NCI-H187 treated with DMSO at 0.1 percent for 48 hours (cell line): ENCODE results near the gene MYPN.
"Not testable (repeated sequence)": the region's sequence is repeated elsewhere in the genome, so short reads cannot be mapped to it uniquely, and the experiment has no call there.

ENCODE experiments used
- DNase-seq: peaks from one replicate; lab custom pipeline; 2025; lab: John Stamatoyannopoulos, UW

Gene MYPN

GRCh38 chr10:68109331-68109730, at the start of gene MYPN:
Gene MYPN, plus strand, starts transcription at chr10:68109488. Its CDS starts 11,951 bp downstream, at chr10:68121439.
- no peak for DNase-seq

GRCh38 chr10:68067029-68067428, 42.3 kb upstream of the MYPN start:
- no peak for DNase-seq

GRCh38 chr10:68067508-68067907, 41.8 kb upstream of the MYPN start:
- no peak for DNase-seq

GRCh38 chr10:68073631-68074030, 35.7 kb upstream of the MYPN start:
- no peak for DNase-seq

- no peak for DNase-seq
Measured at GRCh38 chr10:68074031-68074774, 35.1 kb upstream of the MYPN start.

GRCh38 chr10:68074775-68075549, 34.3 kb upstream of the MYPN start, which contains the start of gene HERC4:
Gene HERC4, minus strand, starts transcription at chr10:68075283. Its CDS starts 2,175 bp downstream, at chr10:68073108.
- DNase-seq: peak; percentile 43

- DNase-seq: no peak
Measured at GRCh38 chr10:68075550-68076004, 33.7 kb upstream of the MYPN start.

- DNase-seq: not testable (repeated sequence)
Measured at GRCh38 chr10:68076081-68076480, 33.2 kb upstream of the MYPN start.

GRCh38 chr10:68077026-68077425, 32.3 kb upstream of the MYPN start:
- DNase-seq: no peak

- no peak for DNase-seq
Measured at GRCh38 chr10:68079434-68079833, 29.9 kb upstream of the MYPN start.

- DNase-seq: no peak
Measured at GRCh38 chr10:68080853-68081431, 28.3 kb upstream of the MYPN start.

GRCh38 chr10:68081916-68082315, 27.4 kb upstream of the MYPN start:
- DNase-seq: no peak

GRCh38 chr10:68082872-68083271, 26.4 kb upstream of the MYPN start:
- no peak for DNase-seq

GRCh38 chr10:68083953-68084352, 25.3 kb upstream of the MYPN start:
- no peak for DNase-seq

- no peak for DNase-seq
Measured at GRCh38 chr10:68084469-68084868, 24.8 kb upstream of the MYPN start.

- DNase-seq: no peak
Measured at GRCh38 chr10:68086011-68086410, 23.3 kb upstream of the MYPN start.

- no peak for DNase-seq
Measured at GRCh38 chr10:68086910-68087684, 22.2 kb upstream of the MYPN start.

- DNase-seq: no peak
Measured at GRCh38 chr10:68087685-68088401, 21.4 kb upstream of the MYPN start.

- no peak for DNase-seq
Measured at GRCh38 chr10:68088740-68089139, 20.5 kb upstream of the MYPN start.

GRCh38 chr10:68090586-68090985, 18.7 kb upstream of the MYPN start:
- DNase-seq: no peak

GRCh38 chr10:68092512-68092911, 16.8 kb upstream of the MYPN start:
- DNase-seq: no peak
